GM12801 (cell line): Measurements from ENCODE around the gene UBE2D4.

Experiments used
- CTCF ChIP-seq: IDR thresholded peaks from one replicate; pipeline ENCODE4 v1.5.1; 2011; ENCODE audit warnings: control low read depth; ENCODE audit not compliant: insufficient read length; ENCODE audit errors: extremely low read depth

UBE2D4 gene

GRCh38 chr7:43904533-43905208 lies 21.6 kb upstream of the UBE2D4 start:
- TF ChIP-seq CTCF: no peak

- TF ChIP-seq CTCF: no peak
Measured at GRCh38 chr7:43905209-43905946, 20.9 kb upstream of the UBE2D4 start.

- no peak for TF ChIP-seq CTCF
Measured at GRCh38 chr7:43905956-43906330, 20.3 kb upstream of the UBE2D4 start.

- no peak for TF ChIP-seq CTCF
Measured at GRCh38 chr7:43906331-43907010, 19.8 kb upstream of the UBE2D4 start, which contains the start of gene URGCP. URGCP (minus strand) TSS chr7:43906596; CDS start chr7:43906575, 21 bp downstream.

GRCh38 chr7:43914795-43915194 lies 11.4 kb upstream of the UBE2D4 start:
- no peak for TF ChIP-seq CTCF

- no peak for TF ChIP-seq CTCF
Measured at GRCh38 chr7:43915907-43916306, 10.3 kb upstream of the UBE2D4 start.

- TF ChIP-seq CTCF: no peak
Measured at GRCh38 chr7:43921423-43921822, 4.8 kb upstream of the UBE2D4 start.
